Activated CD4-positive, CD25-positive, alpha-beta regulatory T cell treated with anti-CD3 and anti-CD28 coated beads, Interleukin-2, amount 50 U/mL, for 72 hours (primary cell): ENCODE measurements around the gene SRSF2.
"Not testable (repeated sequence)": the region's sequence is repeated elsewhere in the genome, so short reads cannot be mapped to it uniquely, and the experiment has no call there.

Experiments used
- DNase-seq: peaks from one replicate; pipeline ENCODE4 v3.0.0; 2021

SRSF2 gene

GRCh38 chr17:76698466-76698977 lies 38.6 kb downstream of the SRSF2 start:
- DNase-seq, result not testable (repeated sequence)

GRCh38 chr17:76697702-76698465 lies 39.2 kb downstream of the SRSF2 start:
- no peak for DNase-seq

GRCh38 chr17:76696763-76697701 lies 40.1 kb downstream of the SRSF2 start:
- no peak for DNase-seq

GRCh38 chr17:76695059-76695831 lies 41.9 kb downstream of the SRSF2 start:
- DNase-seq, result no peak

- DNase-seq, result no peak
Observed at GRCh38 chr17:76691379-76692191, 45.5 kb downstream of the SRSF2 start.

- DNase-seq, result no peak
Observed at GRCh38 chr17:76690596-76691280, 46.4 kb downstream of the SRSF2 start.

- DNase-seq, result no peak
Observed at GRCh38 chr17:76689859-76690258, 47.3 kb downstream of the SRSF2 start.

- no peak for DNase-seq
Observed at GRCh38 chr17:76688165-76688622, 48.9 kb downstream of the SRSF2 start.

GRCh38 chr17:76687298-76688164 lies 49.6 kb downstream of the SRSF2 start:
- DNase-seq, result no peak

- no peak for DNase-seq
Observed at GRCh38 chr17:76686538-76687297, 50.4 kb downstream of the SRSF2 start.

- no peak for DNase-seq
Observed at GRCh38 chr17:76685846-76686245, 51.3 kb downstream of the SRSF2 start.

- DNase-seq, result no peak
Observed at GRCh38 chr17:76685366-76685765, 51.8 kb downstream of the SRSF2 start.

GRCh38 chr17:76684756-76685155 lies 52.4 kb downstream of the SRSF2 start:
- no peak for DNase-seq
